Transverse colon (tissue), 4 donors: ENCODE data around the gene RPL39L. TPM values are rescaled to one million over a fixed set of nuclear protein-coding genes. Genes with fewer than 3 reads are reported as not detected.

Experiments
- DNase-seq: peaks from one replicate; pipeline ENCODE4 v3.0.0-alpha.2; 2019
- H3K27ac ChIP-seq, 4 donors: fragments of 200-600 bp; sonication (generic); 2 replicates each; pipeline ENCODE4 v1.5.1; 2016 to 2018; ENCODE audit warnings: inconsistent platforms in 4 of 4
- H3K27me3 ChIP-seq: fragments of 200-600 bp; sonication (generic); 2 replicates; pipeline ENCODE4 v1.5.1; 2017; ENCODE audit warnings: inconsistent platforms
- H3K36me3 ChIP-seq, 4 donors: fragments of 200-600 bp; sonication (generic); 2 replicates each; pipeline ENCODE4 v1.5.1; 2017 to 2019; ENCODE audit warnings: inconsistent platforms in 4 of 4
- H3K4me1 ChIP-seq, 4 donors: fragments of 200-600 bp; sonication (generic); 2 replicates each; pipeline ENCODE4 v1.5.1; 2017 to 2020; ENCODE audit warnings: inconsistent platforms in 4 of 4
- H3K4me3 ChIP-seq, 4 donors: fragments of 200-600 bp; sonication (generic); 1 replicate in 1 of 4; 2 replicates in 3 of 4; pipeline versions ENCODE4 v1.5.1 to v1.6.1; 2017 to 2019; ENCODE audit warnings: inconsistent platforms in 4 of 4
- H3K9me3 ChIP-seq, 2 donors: fragments of 200-600 bp; sonication (generic); 2 replicates each; pipeline ENCODE4 v1.5.1; 2017 to 2019; ENCODE audit warnings: inconsistent platforms in 2 of 2
- EP300 ChIP-seq: sonication (generic); formaldehyde crosslinking; IDR thresholded peaks from one replicate; pipeline ENCODE4 v1.6.1; 2017; ENCODE audit warnings: antibody characterized with exemption, low read depth
- POLR2A ChIP-seq: fragments of 450-650 bp; IDR thresholded peaks from one replicate; pipeline ENCODE4 v1.6.1; 2016; ENCODE audit warnings: antibody characterized with exemption, mild to moderate bottlenecking, moderate library complexity
- POLR2AphosphoS5 ChIP-seq, 3 donors: sonication (generic); formaldehyde crosslinking; IDR thresholded peaks; one replicate each; pipeline ENCODE4 v1.6.1; 2016; ENCODE audit warnings: antibody characterized with exemption in 3 of 3
- WGBS, 2 donors: methylation state at CpG; one replicate each; pipeline ENCODE4 v1.1.5; 2018; ENCODE audit warnings: low coverage in 1 of 2; 5-methylcytosine and 5-hydroxymethylcytosine counted together
- in situ Hi-C, 4 donors: fragments of 200-750 bp; cut with MboI; loops; one replicate each; pipeline versions ENCODE4 v1.15.0 to v1.15.1; 2017; ENCODE audit warnings: low sequenced_read_pairs in 3 of 4, low pct_ligation_motif_present in 1 of 4, low pct_unique_long_range_greater_than_20kb in 1 of 4
- intact Hi-C: fragments of 100-400 bp; cut with DNase I; formaldehyde crosslinking; loops from one replicate; pipeline ENCODE4 v1.15.1; 2023; ENCODE audit warnings: low total_unique reads
- total RNA-seq, 4 donors: library from RNA; depleted of rRNA; stranded (reverse); fragments of >200 nt; gene quantifications; one replicate each; pipeline ENCODE4 v1.1.0, GENCODE V29; 2016
- TF ChIP-seq, protein P1 (sequence below), 5 experiments: fragments of 200-600 bp in 3 of 5; fragments of 450-650 bp in 2 of 5; sonication (generic) in 3 of 5; IDR thresholded peaks; 1 replicate in 2 of 5; 2 replicates in 3 of 5; pipeline ENCODE4 v1.5.1; 2016 to 2017; ENCODE audit warnings: antibody characterized with exemption in 5 of 5, inconsistent platforms in 3 of 5, mild to moderate bottlenecking in 2 of 5, moderate library complexity in 1 of 5

The RPL39L gene
- total RNA-seq, 4 donors from 2014 or later, result 2.2 to 5.6 (median 2.4) TPM; not detected in 1

DNA sequence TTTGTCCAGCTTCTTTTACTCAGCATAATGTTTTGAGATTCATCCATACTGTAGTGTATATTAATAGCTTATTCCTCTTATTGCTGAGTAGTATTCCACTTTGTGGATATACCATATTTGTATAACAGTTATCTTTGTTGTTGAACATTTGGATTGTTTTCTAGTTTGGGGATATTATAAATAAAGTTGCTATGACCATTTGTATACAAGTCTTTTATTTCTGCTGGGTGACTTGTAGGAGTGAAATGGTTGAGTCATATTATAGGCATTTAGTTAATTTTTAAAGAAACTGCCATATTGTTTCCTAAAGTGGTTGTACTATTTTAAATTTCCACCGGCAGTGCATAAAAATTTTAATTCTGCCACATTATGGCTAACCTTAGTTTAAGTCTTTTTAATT lies 53.4 kb downstream of the RPL39L start:
- in situ Hi-C loops (no loop called here), intact Hi-C loops (no loop called here)
- WGBS, 2 donors, result 92 to 98% methylated on average over 1 of the region's 1 CpG
- TF ChIP-seq POLR2AphosphoS5 (IDR thresholded peaks at IDR 0.05) (no peak), POLR2A (no peak), EP300 (no peak)
- TF ChIP-seq, protein P1, sequence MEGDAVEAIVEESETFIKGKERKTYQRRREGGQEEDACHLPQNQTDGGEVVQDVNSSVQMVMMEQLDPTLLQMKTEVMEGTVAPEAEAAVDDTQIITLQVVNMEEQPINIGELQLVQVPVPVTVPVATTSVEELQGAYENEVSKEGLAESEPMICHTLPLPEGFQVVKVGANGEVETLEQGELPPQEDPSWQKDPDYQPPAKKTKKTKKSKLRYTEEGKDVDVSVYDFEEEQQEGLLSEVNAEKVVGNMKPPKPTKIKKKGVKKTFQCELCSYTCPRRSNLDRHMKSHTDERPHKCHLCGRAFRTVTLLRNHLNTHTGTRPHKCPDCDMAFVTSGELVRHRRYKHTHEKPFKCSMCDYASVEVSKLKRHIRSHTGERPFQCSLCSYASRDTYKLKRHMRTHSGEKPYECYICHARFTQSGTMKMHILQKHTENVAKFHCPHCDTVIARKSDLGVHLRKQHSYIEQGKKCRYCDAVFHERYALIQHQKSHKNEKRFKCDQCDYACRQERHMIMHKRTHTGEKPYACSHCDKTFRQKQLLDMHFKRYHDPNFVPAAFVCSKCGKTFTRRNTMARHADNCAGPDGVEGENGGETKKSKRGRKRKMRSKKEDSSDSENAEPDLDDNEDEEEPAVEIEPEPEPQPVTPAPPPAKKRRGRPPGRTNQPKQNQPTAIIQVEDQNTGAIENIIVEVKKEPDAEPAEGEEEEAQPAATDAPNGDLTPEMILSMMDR (IDR thresholded peaks at IDR 0.05), result no peak
- Histone ChIP-seq H3K4me1 (peaks cover 0 to 6% (median 0%) of the 10 kb centered on the region in 4 donors), H3K4me3 (no peak overlapping the region), H3K27ac (no peak overlapping the region), H3K27me3 (no peaks in the 10 kb centered on the region), H3K36me3 (no peaks in the 10 kb centered on the region), H3K9me3 (peaks cover 6 to 23% of the 10 kb centered on the region in 2 donors)
- DNase-seq, result no peak

DNA sequence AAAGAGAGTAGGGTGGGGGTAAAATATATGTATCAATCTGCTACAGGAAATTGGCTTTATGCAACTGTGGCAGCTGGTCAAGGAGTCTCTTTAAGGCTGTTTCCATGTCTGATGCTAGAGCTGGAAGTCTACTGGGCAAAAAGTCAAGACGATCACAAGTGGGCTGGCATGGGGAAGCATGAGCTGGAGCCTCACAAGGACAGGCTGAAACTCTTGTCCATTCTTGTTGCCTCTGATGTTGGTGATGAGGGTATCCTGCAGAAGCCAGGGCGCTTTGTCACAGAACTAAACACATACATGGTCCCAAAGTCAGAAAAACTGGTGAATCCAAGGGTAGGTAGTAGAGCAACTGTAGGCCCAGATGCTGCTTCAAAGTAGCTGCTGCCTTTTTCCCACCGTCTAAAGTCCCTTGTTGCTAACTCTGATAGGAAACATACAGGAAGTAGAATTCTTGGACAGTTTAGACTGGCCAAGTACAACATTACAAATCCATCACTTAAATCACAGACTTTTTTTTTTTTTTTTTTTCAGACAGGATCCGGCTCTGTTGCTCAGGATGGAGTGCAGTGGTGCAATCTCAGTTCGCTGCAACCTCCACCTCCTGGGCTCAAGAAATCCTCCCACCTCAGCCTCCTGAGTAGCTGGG lies 54.2 kb downstream of the RPL39L start:
- Histone ChIP-seq H3K27me3 (no peaks in the 10 kb centered on the region), H3K9me3 (peaks cover 6 to 23% of the 10 kb centered on the region in 2 donors), H3K4me1 (peaks cover 0 to 6% (median 0%) of the 10 kb centered on the region in 4 donors), H3K36me3 (no peaks in the 10 kb centered on the region), H3K27ac (no peak overlapping the region), H3K4me3 (no peak overlapping the region)
- DNase-seq, result no peak
- intact Hi-C loops, result no loop called here
- TF ChIP-seq POLR2AphosphoS5 (IDR thresholded peaks at IDR 0.05), result no peak
- no peak for TF ChIP-seq EP300
- TF ChIP-seq, protein P1 (IDR thresholded peaks at IDR 0.05), result no peak
- TF ChIP-seq POLR2A, result no peak
- 85% methylated on average over 5 of the region's 5 CpGs; no CpG with 5 or more reads in 1 of the 2 donors for WGBS, 2 donors
- in situ Hi-C loops, result no loop called here

DNA sequence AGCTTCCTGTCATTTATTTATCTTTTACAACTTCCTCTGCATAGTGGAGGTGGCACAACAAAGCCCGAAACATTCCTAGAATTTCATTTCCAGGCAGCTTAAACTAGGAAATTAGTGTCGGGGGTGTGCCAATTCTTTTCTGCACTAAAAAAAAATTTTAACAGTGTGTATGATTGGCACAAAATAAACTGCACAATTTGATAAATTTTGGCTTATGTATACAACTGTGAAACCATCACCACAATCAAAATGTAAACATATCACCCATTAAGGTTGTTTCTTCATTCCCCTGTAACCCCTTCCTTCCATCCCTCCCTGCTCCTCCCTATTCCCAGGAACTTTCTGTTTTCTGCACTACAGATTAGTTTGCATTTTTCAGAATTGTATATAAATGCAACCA lies 54.7 kb downstream of the RPL39L start:
- intact Hi-C loops (no loop called here), in situ Hi-C loops (no loop called here)
- Histone ChIP-seq H3K9me3 (peaks cover 4 to 23% of the 10 kb centered on the region in 2 donors), H3K4me1 (peaks cover 0 to 6% (median 0%) of the 10 kb centered on the region in 4 donors), H3K4me3 (no peak overlapping the region), H3K36me3 (no peaks in the 10 kb centered on the region), H3K27me3 (no peaks in the 10 kb centered on the region), H3K27ac (no peak overlapping the region)
- WGBS, 2 donors, result 34 to 47% methylated on average over 2 of the region's 2 CpGs
- TF ChIP-seq POLR2A, result no peak
- DNase-seq, result no peak

DNA sequence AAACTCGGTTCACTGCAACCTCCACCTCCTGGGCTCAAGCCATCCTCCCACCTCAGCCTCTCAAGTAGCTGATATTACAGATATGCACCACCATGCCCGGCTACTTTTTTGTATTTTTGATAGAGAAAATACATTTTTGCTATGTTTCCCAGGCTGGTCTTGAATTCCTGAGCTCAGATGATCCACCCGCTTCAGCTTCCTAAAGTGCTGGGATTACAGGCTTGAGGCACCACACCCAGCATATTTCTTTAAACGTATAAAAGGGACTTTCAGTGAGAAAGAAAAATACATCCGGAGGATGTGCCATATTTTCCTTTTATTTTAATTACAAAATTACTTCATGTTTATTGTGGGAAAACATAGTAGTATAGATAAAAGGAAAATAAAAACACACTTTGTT lies 55.2 kb downstream of the RPL39L start:
- no peak for DNase-seq
- no peak overlapping the region for H3K27ac ChIP-seq
- in situ Hi-C loops (no loop called here), intact Hi-C loops (no loop called here)
- H3K27me3 ChIP-seq, result no peaks in the 10 kb centered on the region
- no peaks in the 10 kb centered on the region for H3K36me3 ChIP-seq
- 58 to 63% methylated on average over 5 of the region's 5 CpGs for WGBS, 2 donors
- H3K4me3 ChIP-seq, result no peak overlapping the region
- peaks cover 0 to 21% of the 10 kb centered on the region in 2 donors for H3K9me3 ChIP-seq
- TF ChIP-seq, protein P1 (IDR thresholded peaks at IDR 0.05), result no peak
- no peak for TF ChIP-seq EP300
- TF ChIP-seq POLR2AphosphoS5 (IDR thresholded peaks at IDR 0.05), result no peak
- TF ChIP-seq POLR2A, result no peak
- H3K4me1 ChIP-seq, result peaks cover 0 to 6% (median 0%) of the 10 kb centered on the region in 4 donors
